Transverse colon (tissue), 4 donors: ENCODE results near the gene BNIP3.

Experiments
- CTCF ChIP-seq, 5 experiments: fragments of 200-600 bp in 3 of 5; fragments of 450-650 bp in 2 of 5; sonication (generic) in 3 of 5; IDR thresholded peaks; 1 replicate in 2 of 5; 2 replicates in 3 of 5; pipeline ENCODE4 v1.5.1; 2016 to 2017; ENCODE audit warnings: antibody characterized with exemption in 5 of 5, inconsistent platforms in 3 of 5, mild to moderate bottlenecking in 2 of 5, moderate library complexity in 1 of 5
- EP300 ChIP-seq: sonication (generic); formaldehyde crosslinking; IDR thresholded peaks from one replicate; pipeline ENCODE4 v1.6.1; 2017; ENCODE audit warnings: antibody characterized with exemption, low read depth
- POLR2A ChIP-seq: fragments of 450-650 bp; IDR thresholded peaks from one replicate; pipeline ENCODE4 v1.6.1; 2016; ENCODE audit warnings: antibody characterized with exemption, mild to moderate bottlenecking, moderate library complexity
- POLR2AphosphoS5 ChIP-seq, 3 donors: sonication (generic); formaldehyde crosslinking; IDR thresholded peaks; one replicate each; pipeline ENCODE4 v1.6.1; 2016; ENCODE audit warnings: antibody characterized with exemption in 3 of 3

DNA sequence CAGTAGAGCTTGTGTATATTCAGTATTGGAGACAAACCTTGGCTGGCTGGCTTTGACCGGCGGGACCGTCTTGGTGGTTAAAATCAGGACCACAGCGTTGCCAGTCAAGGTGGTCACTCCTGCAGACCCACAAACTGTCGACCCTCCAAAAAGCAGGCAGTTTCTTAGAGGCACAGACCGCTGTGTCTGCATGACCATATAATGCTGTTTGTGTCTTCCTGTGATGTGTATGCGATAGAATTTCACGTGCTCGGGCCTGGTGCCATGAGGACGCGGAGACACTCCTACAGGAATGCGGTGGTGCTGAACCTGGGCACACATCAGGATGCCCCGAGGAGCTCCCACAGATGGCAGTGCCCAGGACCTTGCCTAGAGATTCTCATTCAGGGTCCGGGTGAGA is 34.8 kb downstream of the BNIP3 start:
- no peak for TF ChIP-seq CTCF (IDR thresholded peaks at IDR 0.05)
- TF ChIP-seq EP300, result no peak
- TF ChIP-seq POLR2A, result no peak
- no peak for TF ChIP-seq POLR2AphosphoS5 (IDR thresholded peaks at IDR 0.05)
